Testis (tissue), 3 donors: ENCODE measurements around the gene TTC32. TPM values are rescaled to one million over a fixed set of nuclear protein-coding genes. Genes with fewer than 3 reads are reported as not detected.
"Not testable (repeated sequence)": the region's sequence is repeated elsewhere in the genome, so short reads cannot be mapped to it uniquely, and the experiment has no call there.

Experiments
- DNase-seq: peaks from one replicate; pipeline ENCODE4 v3.0.0-alpha.2; 2019
- H3K27ac ChIP-seq, 2 donors: fragments of 200-600 bp; sonication (generic); one replicate each; pipeline ENCODE4 v1.5.1; 2019
- H3K27me3 ChIP-seq: fragments of 200-600 bp; sonication (generic); one replicate; pipeline ENCODE4 v1.5.1; 2019
- H3K36me3 ChIP-seq: fragments of 200-600 bp; sonication (generic); one replicate; pipeline ENCODE4 v1.5.1; 2017; ENCODE audit warnings: low read depth; ENCODE audit errors: missing control alignments
- H3K4me1 ChIP-seq: fragments of 200-600 bp; sonication (generic); one replicate; pipeline ENCODE4 v1.5.1; 2019
- H3K4me3 ChIP-seq, 2 donors: fragments of 200-600 bp; sonication (generic); one replicate each; pipeline ENCODE4 v1.5.1; 2017 to 2019
- H3K9me3 ChIP-seq: fragments of 200-600 bp; sonication (generic); one replicate; pipeline ENCODE4 v1.5.1; 2017
- POLR2A ChIP-seq: fragments of 450-650 bp; IDR thresholded peaks from one replicate; pipeline ENCODE4 v1.6.1; 2017; ENCODE audit warnings: antibody characterized with exemption, mild to moderate bottlenecking, moderate library complexity
- WGBS, 2 donors: methylation state at CpG; one replicate each; pipeline ENCODE4 v1.1.5; 2018; 5-methylcytosine and 5-hydroxymethylcytosine counted together
- intact Hi-C: fragments of 100-400 bp; cut with DNase I; formaldehyde crosslinking; loops from one replicate; pipeline ENCODE4 v1.15.1; 2023; ENCODE audit warnings: low total_unique reads
- polyA plus RNA-seq: library from polyadenylated mRNA; stranded (reverse); fragments of 350-450 nt; fragmentation: Illumina TruSeq; extraction: RNeasy Lipid Tissue Mini Kit (QIAGEN cat#74804); gene quantifications from one replicate; pipeline ENCODE4 v1.2.3, GENCODE V29; 2014; ENCODE audit warnings: low read depth, low replicate concordance; ENCODE audit not compliant: insufficient read depth
- total RNA-seq, 2 donors: library from RNA; depleted of rRNA; stranded (reverse); fragments of >200 nt; gene quantifications; one replicate each; pipeline ENCODE4 v1.2.3, GENCODE V29; 2016
- TF ChIP-seq, protein P1 (sequence below), 3 experiments: fragments of 450-650 bp in 2 of 3; fragments of 200-600 bp in 1 of 3; sonication (generic) in 1 of 3; IDR thresholded peaks; one replicate each; pipeline ENCODE4 v1.5.1; 2016 to 2019; ENCODE audit warnings: antibody characterized with exemption in 3 of 3, mild to moderate bottlenecking in 2 of 3, moderate library complexity in 1 of 3

Gene TTC32
- total and polyA plus RNA-seq, 3 donors from 2014 or later, result 24.4 to 29.9 (median 25.6) TPM

DNA sequence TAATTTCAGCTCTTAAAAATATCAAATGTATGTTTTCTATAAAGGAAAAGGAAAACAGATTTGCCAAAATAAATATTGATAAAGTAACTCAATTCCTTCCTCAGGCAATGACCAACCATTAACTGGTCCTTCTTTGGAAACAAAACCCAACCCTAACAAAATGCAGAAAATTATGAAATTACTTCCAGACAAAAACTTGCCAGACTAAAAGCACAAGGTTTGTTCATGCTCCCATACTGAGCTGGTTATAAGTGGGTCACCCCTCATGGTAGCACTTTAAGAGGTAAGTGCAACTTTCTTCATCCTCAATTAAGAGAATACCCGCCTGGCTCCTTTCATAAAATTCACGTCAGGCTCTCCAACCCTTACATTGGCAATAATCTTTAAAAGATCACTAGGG is 31.1 kb upstream of the TTC32 start:
- WGBS, 2 donors, result 86 to 93% methylated on average over 2 of the region's 2 CpGs
- intact Hi-C loops, result no loop called here
- Histone ChIP-seq H3K4me1 (no peaks in the 10 kb centered on the region), H3K4me3 (no peak overlapping the region), H3K9me3 (no peaks in the 10 kb centered on the region), H3K27ac (no peak overlapping the region), H3K36me3 (no peaks in the 10 kb centered on the region), H3K27me3 (no peaks in the 10 kb centered on the region)
- TF ChIP-seq, protein P1, sequence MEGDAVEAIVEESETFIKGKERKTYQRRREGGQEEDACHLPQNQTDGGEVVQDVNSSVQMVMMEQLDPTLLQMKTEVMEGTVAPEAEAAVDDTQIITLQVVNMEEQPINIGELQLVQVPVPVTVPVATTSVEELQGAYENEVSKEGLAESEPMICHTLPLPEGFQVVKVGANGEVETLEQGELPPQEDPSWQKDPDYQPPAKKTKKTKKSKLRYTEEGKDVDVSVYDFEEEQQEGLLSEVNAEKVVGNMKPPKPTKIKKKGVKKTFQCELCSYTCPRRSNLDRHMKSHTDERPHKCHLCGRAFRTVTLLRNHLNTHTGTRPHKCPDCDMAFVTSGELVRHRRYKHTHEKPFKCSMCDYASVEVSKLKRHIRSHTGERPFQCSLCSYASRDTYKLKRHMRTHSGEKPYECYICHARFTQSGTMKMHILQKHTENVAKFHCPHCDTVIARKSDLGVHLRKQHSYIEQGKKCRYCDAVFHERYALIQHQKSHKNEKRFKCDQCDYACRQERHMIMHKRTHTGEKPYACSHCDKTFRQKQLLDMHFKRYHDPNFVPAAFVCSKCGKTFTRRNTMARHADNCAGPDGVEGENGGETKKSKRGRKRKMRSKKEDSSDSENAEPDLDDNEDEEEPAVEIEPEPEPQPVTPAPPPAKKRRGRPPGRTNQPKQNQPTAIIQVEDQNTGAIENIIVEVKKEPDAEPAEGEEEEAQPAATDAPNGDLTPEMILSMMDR (IDR thresholded peaks at IDR 0.05), result no peak
- TF ChIP-seq POLR2A, result no peak
- no peak for DNase-seq

DNA sequence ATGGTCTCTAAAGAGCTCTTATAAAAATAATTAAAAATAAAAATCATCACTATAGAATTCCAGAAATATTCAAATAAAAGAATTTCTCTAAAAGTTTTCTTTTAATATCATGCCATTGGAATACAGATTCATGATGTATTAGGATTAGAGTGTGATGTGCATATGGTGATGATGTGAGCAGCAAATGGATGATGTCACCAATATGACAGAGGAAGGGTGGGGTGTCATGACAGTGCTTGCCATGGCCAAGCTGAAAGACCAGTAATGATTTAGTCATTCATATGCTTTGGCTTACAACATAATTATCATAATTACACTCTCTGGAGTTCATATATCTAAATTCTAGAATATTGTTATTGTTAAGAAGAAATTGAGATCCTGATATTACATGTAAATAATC is 27.4 kb upstream of the TTC32 start:
- intact Hi-C loops, result no loop called here
- Histone ChIP-seq H3K4me3 (no peak overlapping the region), H3K36me3 (no peaks in the 10 kb centered on the region), H3K9me3 (no peaks in the 10 kb centered on the region), H3K27me3 (no peaks in the 10 kb centered on the region), H3K4me1 (no peaks in the 10 kb centered on the region), H3K27ac (no peak overlapping the region)
- no peak for DNase-seq
- no peak for TF ChIP-seq POLR2A
- TF ChIP-seq, protein P1 (IDR thresholded peaks at IDR 0.05), result no peak

DNA sequence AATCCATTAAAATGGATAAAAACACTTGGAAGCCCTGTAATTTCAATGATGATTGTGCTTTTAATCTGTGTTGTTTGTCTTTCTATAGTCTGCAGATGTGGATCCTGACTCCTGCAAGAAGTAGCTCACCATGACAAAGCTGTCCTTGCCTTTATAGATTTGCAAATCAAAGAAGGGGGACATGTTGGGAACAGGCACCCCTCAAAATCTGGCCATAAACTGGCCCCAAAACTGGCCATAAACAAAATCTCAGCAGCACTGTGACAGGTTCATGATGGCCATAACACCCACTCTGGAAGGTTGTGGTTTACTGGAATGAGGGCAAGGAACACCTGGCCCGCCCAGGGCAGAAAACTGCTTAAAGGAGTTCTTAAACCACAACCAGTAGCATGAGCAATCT is 26.0 kb upstream of the TTC32 start:
- H3K27me3 ChIP-seq, intact Hi-C loops, H3K27ac ChIP-seq, DNase-seq, H3K4me1 ChIP-seq, H3K9me3 ChIP-seq, H3K4me3 ChIP-seq, H3K36me3 ChIP-seq: not testable (repeated sequence)
- 100% methylated on average over 1 of the region's 1 CpG for WGBS, 2 donors

DNA sequence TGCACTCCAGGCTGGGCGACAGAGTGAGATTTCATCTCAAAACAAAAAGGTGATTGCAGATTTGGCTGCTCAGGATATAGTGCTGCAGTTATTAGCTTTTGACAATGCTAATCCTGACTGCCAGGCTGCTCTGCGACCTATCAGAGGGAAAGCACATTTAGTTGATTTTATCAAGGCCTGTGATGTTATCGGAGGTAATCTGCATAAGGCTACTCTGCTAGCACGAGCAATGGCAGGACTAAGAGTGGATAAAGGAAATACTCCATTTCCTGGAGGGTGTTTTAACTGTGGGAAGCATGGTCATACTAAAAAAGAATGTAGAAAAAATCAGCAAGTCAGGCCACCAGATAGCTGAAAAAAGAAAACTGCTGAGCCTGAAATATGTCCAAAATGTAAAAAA is 22.7 kb upstream of the TTC32 start:
- 88 to 93% methylated on average over 4 of the region's 4 CpGs for WGBS, 2 donors
- H3K36me3 ChIP-seq, DNase-seq, intact Hi-C loops, H3K4me1 ChIP-seq, H3K27me3 ChIP-seq, H3K9me3 ChIP-seq, H3K27ac ChIP-seq, H3K4me3 ChIP-seq: not testable (repeated sequence)

DNA sequence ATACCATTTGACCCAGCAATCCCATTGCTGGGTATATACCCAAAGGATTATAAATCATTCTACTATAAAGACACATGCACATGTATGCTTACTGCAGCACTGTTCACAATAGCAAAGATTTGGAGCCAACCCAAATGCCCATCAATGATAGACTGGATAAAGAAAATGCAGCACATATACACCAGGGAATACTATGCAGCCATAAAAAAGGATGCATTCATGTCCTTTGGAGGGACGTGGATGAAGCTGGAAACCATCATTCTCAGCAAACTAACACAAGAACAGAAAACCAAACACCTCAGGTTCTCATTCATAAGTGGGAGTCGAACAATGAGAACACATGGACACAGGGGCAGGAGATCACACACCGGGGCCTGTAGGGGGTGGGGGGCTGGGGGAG is 20.4 kb upstream of the TTC32 start:
- H3K9me3 ChIP-seq, intact Hi-C loops, H3K4me1 ChIP-seq, H3K4me3 ChIP-seq, H3K27ac ChIP-seq, H3K36me3 ChIP-seq, H3K27me3 ChIP-seq, DNase-seq: not testable (repeated sequence)
- WGBS, 2 donors, result 76 to 81% methylated on average over 3 of the region's 3 CpGs

DNA sequence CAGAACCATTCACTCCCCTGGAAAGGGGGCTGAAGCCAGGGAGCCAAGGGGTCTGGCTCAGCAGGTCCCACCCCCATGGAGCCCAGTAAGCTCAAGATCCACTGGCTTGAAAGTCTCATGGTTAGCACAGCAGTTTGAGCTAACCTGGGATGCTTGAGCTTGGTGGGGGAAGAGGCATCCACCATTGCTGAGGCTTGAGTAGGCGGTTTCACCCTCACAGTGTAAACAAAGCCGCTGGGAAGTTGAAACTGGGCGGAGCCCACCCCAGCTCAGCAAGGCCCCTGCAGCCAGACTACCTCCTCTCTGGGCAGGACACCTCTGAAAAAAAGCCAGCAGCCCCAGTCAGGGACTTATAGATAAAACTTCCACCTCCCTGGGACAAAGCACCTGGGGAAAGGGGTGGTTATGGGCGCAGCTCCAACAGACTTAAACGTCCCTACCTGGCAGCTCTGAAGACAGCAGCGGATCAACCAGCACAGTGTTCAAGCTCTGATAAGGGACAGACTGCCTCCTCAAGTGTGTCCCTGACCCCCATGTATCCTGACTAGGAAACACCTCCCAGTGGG is 14.7 kb upstream of the TTC32 start:
- no peaks in the 10 kb centered on the region for H3K4me1 ChIP-seq
- DNase-seq, result no peak
- H3K36me3 ChIP-seq, result no peaks in the 10 kb centered on the region
- no peaks in the 10 kb centered on the region for H3K27me3 ChIP-seq
- no peaks in the 10 kb centered on the region for H3K9me3 ChIP-seq
- H3K4me3 ChIP-seq, result no peak overlapping the region
- intact Hi-C loops, result no loop called here
- H3K27ac ChIP-seq, result no peak overlapping the region
- WGBS, 2 donors, result 76 to 89% methylated on average over 6 of the region's 6 CpGs
- TF ChIP-seq, protein P1 (IDR thresholded peaks at IDR 0.05), result no peak
- no peak for TF ChIP-seq POLR2A
